ENCODE measurements around the gene RFX1. TPM values are rescaled to one million over a fixed set of nuclear protein-coding genes. Genes with fewer than 3 reads are reported as not detected.
A peak's percentile ranks its signal among the peaks of the same experiment; 100 is the strongest.

The RFX1 gene
- total RNA-seq, 1 experiment from 2014 or later = 7.5 TPM

DNA sequence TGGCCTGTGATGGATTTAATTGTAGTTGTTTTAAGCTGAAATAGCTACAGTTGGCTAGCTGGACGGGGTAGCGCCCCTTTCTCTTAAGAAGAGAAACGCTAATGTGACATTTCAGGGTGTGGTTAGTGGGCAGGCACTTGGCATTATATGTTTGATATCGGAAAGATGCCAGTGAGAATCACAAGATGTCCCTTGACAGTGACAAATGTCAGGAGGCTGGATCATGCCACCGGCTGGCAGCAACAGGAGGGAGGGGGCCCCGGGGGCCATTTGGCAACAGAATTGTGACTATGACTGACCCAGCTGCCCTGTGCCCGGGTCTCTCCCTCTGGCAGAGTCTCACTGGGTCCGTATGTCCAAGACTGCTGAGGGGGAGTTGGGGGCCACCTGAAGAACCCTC lies 49.1 kb downstream of the RFX1 start:
- no peak for DNase-seq (ENCODE audit: low read depth)
- in situ Hi-C loops (cut with HindIII; ENCODE audit: low pct_unique_long_range_greater_than_20kb, low sequenced_read_pairs) = no loop called here

GRCh38 chr19:13956365-13956744 lies 49.8 kb downstream of the RFX1 start:
- in situ Hi-C loops (cut with HindIII; ENCODE audit: low pct_unique_long_range_greater_than_20kb, low sequenced_read_pairs) = no loop called here
- no peak for DNase-seq (ENCODE audit: low read depth)

GRCh38 chr19:13955662-13956364 lies 50.3 kb downstream of the RFX1 start:
- in situ Hi-C loops (cut with HindIII; ENCODE audit: low pct_unique_long_range_greater_than_20kb, low sequenced_read_pairs) = no loop called here

DNA sequence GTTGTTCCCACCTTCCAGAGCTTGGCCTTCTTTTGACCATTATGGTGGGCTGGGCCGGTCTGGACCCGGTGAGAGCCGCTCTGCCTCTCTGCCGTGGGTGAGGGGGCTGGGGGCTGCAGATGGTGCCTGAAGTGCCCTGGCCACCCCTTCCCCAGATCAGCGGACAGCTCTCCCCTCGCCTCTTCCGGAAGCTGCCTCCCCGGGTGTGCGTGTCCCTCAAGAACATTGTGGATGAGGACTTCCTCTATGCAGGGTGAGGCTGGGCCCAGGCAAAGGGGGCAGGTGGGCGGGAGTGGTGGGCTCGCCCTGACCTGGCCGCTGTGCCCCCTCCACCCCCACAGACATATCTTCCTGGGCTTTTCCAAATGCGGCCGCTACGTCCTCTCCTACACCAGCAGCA lies 51.9 kb downstream of the RFX1 start:
- in situ Hi-C loops (cut with HindIII; ENCODE audit: low pct_unique_long_range_greater_than_20kb, low sequenced_read_pairs) = no loop called here
- DNase-seq (ENCODE audit: low read depth) = no peak

More at GRCh38 chr19:13955662-13956364, 50.3 kb downstream of the RFX1 start:
- no peak for DNase-seq (ENCODE audit: low read depth)

- DNase-seq (ENCODE audit: low read depth) = peak; percentile 49
- in situ Hi-C loops (cut with HindIII; ENCODE audit: low pct_unique_long_range_greater_than_20kb, low sequenced_read_pairs) = no loop called here
Observed at GRCh38 chr19:13952931-13953531, 53.1 kb downstream of the RFX1 start.

GRCh38 chr19:13952154-13952930 lies 53.8 kb downstream of the RFX1 start, which contains the start of gene DCAF15:
Gene DCAF15, plus strand, starts transcription at chr19:13952509. Its CDS starts 4 bp downstream, at chr19:13952513.
- DNase-seq (ENCODE audit: low read depth) = peak; percentile 99
- in situ Hi-C loops (cut with HindIII; ENCODE audit: low pct_unique_long_range_greater_than_20kb, low sequenced_read_pairs) = no loop called here

DNA sequence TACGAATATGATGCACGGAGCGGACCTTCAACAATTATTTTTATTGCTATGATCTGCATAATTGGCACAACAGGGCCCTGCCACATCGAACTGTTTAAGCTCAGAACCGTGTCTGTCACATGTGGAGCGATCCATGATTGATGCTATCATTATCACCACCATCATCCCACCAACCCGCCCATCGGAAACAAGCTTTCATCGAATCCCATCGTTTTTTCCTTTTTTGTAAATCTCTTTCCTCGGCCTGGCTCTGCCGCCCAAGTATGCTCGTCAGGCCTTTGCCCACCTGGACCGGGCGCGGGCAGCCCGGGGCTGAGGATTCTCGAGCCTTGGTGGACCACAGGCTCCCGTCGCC lies 54.3 kb downstream of the RFX1 start:
- in situ Hi-C loops (cut with HindIII; ENCODE audit: low pct_unique_long_range_greater_than_20kb, low sequenced_read_pairs) = no loop called here
- no peak for DNase-seq (ENCODE audit: low read depth)

GRCh38 chr19:13951043-13951442 lies 55.1 kb downstream of the RFX1 start:
- in situ Hi-C loops (cut with HindIII; ENCODE audit: low pct_unique_long_range_greater_than_20kb, low sequenced_read_pairs) = no loop called here
- DNase-seq (ENCODE audit: low read depth) = no peak

GRCh38 chr19:13946414-13946813 lies 59.7 kb downstream of the RFX1 start:
- no peak for DNase-seq (ENCODE audit: low read depth)
- in situ Hi-C loops (cut with HindIII; ENCODE audit: low pct_unique_long_range_greater_than_20kb, low sequenced_read_pairs) = no loop called here

DNA sequence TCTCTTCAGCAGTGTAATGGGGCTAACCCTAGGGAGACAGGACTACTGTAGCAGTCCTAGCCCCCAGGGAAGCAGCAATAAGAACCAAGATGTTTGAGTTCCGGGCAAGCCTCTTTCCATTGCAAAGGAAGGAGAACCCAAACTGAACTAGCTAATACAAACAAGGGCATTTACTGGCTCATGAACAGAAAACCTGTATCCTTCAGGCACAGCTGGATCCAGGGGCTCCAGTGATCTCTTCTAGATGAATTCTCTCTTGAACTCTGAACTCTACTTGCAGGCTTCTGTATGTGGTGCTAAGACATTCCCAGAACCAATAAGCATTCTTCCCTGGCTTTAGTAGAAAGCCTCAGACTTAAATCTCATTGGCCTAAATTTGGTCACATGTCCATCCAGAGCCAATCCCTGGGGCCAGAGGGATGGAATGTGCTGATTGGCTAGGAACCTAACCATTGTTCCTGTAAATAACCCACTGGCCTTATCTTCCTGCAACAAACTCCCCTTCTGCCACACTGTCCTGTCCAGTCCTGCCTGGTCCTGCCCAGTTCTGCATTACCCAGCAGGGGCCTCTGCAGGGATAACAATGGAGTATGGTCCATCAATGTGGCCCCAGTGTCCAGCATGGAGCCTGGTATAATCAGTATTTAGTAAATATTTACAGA lies 64.0 kb downstream of the RFX1 start:
- DNase-seq (ENCODE audit: low read depth) = no peak
- in situ Hi-C loops (cut with HindIII; ENCODE audit: low pct_unique_long_range_greater_than_20kb, low sequenced_read_pairs) = no loop called here

GRCh38 chr19:13938301-13939064 lies 67.6 kb downstream of the RFX1 start, which contains the start of gene PODNL1:
Gene PODNL1, minus strand, starts transcription at chr19:13938417. Its CDS starts 236 bp downstream, at chr19:13938181.
- in situ Hi-C loops (cut with HindIII; ENCODE audit: low pct_unique_long_range_greater_than_20kb, low sequenced_read_pairs) = no loop called here
- no peak for DNase-seq (ENCODE audit: low read depth)

- in situ Hi-C loops (cut with HindIII; ENCODE audit: low pct_unique_long_range_greater_than_20kb, low sequenced_read_pairs) = no loop called here
- DNase-seq (ENCODE audit: low read depth) = no peak
Observed at GRCh38 chr19:13937479-13938300, 68.4 kb downstream of the RFX1 start.

DNA sequence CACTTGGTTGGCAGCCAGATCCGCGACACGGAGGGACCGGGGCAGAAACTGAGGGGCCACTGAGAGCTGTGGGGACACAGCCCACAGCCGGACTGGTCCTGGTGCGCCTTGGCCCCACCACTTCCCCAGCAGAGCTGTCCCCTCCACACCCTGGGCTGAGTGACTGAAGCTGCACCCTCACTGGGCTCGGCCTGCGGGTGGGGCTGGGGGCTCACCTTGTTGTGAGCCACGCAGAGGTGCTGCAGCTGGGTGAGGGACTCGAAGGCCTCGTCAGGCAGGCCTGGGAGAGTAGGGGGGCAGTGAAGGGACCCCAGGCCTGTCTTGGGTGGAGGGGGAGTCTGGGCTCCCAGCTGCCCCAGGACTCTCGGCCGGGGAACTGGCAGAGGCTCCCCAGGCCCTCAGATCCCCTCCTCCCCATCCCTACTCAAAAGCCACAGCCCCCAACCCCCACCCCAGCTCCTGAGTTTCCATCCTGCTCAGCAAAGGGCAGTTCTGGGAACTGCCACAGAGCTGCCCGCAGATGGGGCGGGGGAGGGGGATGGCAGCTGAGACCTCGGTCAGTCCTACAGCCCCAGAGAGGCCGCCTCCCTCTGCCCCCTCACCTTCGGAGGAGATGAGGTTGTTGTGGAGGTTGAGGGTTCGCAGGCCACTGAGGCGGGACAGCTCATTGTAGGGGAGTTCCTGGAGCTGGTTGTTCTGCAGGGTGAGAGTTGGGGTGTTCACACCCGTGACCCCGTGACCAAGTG lies 70.2 kb downstream of the RFX1 start:
- in situ Hi-C loops (cut with HindIII; ENCODE audit: low pct_unique_long_range_greater_than_20kb, low sequenced_read_pairs) = no loop called here
- DNase-seq (ENCODE audit: low read depth) = no peak

GRCh38 chr19:13934785-13935109 lies 71.4 kb downstream of the RFX1 start:
- DNase-seq (ENCODE audit: low read depth) = no peak
- in situ Hi-C loops (cut with HindIII; ENCODE audit: low pct_unique_long_range_greater_than_20kb, low sequenced_read_pairs) = no loop called here

DNA sequence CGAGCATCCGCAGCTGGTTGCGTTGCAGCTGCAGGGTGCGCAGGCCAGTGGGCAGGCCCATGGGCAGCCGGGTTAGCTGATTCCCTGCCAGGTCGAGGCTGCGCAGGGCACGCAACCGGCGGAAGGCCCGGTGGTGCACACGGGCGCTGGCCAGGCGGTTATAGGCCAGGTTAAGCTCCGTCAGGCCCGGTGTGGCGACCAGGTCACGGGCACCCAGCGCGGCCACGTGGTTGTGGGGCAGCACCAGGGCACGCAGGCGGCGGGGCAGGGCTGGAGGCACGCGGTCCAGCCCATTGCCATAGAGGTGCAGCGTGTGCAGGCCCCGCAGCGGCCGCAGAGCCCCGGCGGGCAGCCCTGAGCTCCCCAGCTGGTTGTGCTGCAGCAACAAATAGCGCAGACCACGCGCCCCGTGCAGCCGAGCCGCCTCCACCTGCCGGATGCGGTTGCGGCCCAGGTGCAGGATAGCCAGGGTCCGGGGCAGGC lies 73.2 kb downstream of the RFX1 start:
- no peak for DNase-seq (ENCODE audit: low read depth)
- in situ Hi-C loops (cut with HindIII; ENCODE audit: low pct_unique_long_range_greater_than_20kb, low sequenced_read_pairs) = no loop called here

GRCh38 chr19:13932149-13932637 lies 73.9 kb downstream of the RFX1 start:
- in situ Hi-C loops (cut with HindIII; ENCODE audit: low pct_unique_long_range_greater_than_20kb, low sequenced_read_pairs) = no loop called here
- DNase-seq (ENCODE audit: low read depth) = no peak

Measured in Caki2 (cell line).